Motor neuron (in vitro differentiated cells): ENCODE measurements around the gene LINC00305. TPM values are rescaled to one million over a fixed set of nuclear protein-coding genes. Genes with fewer than 3 reads are reported as not detected.

Experiments
- ATAC-seq, 8 experiments: fragments of 200-7000 bp; cut with Tn5 transposase; replicated peaks in 6 of 8; 2 replicates each; pipeline ENCODE4 v1.8.0; 2021; ENCODE audit warnings: mild to moderate bottlenecking in 8 of 8, moderate library complexity in 8 of 8
- H3K27ac ChIP-seq, 2 donors: fragments of 250-450 bp; sonication (Bioruptor Pico); 2 replicates each; pipeline ENCODE4 v1.9.0; 2021; ENCODE audit warnings: antibody characterized with exemption in 2 of 2, mild to moderate bottlenecking in 2 of 2, moderate library complexity in 1 of 2
- H3K4me1 ChIP-seq, 2 donors: fragments of 250-450 bp; sonication (Bioruptor Pico); replicated peaks in 1 of 2; 2 replicates each; pipeline ENCODE4 v1.6.1; 2021; ENCODE audit warnings: antibody characterized with exemption in 2 of 2, mild to moderate bottlenecking in 2 of 2, moderate library complexity in 1 of 2
- H3K4me3 ChIP-seq, 5 donors: fragments of 250-450 bp; sonication (Bioruptor Pico); 2 replicates each; pipeline ENCODE4 v1.9.0; 2021; ENCODE audit warnings: antibody characterized with exemption in 5 of 5, mild to moderate bottlenecking in 5 of 5, moderate library complexity in 4 of 5
- WGBS, 10 experiments: fragments of 450-650 bp; shearing (Covaris generic); methylation state at CpG; one replicate each; pipeline ENCODE4 v1.0.0; 2022; 5-methylcytosine and 5-hydroxymethylcytosine counted together
- in situ Hi-C, 9 experiments: fragments of 400-800 bp; cut with MboI; loops; one replicate each; pipeline ENCODE4 v1.15.0; 2021; ENCODE audit warnings: low sequenced_read_pairs in 9 of 9, low pct_unique_long_range_greater_than_20kb in 2 of 9; ENCODE audit not compliant: unreplicated experiment in 9 of 9
- total RNA-seq, 8 experiments: library from RNA; unstranded; fragments of 300-600 nt; gene quantifications; 2 replicates each; pipeline versions ENCODE4 v1.2.3 to v1.2.4, GENCODE V29; 2022

Gene LINC00305
- total RNA-seq, 8 experiments from 2014 or later: not detected

DNA sequence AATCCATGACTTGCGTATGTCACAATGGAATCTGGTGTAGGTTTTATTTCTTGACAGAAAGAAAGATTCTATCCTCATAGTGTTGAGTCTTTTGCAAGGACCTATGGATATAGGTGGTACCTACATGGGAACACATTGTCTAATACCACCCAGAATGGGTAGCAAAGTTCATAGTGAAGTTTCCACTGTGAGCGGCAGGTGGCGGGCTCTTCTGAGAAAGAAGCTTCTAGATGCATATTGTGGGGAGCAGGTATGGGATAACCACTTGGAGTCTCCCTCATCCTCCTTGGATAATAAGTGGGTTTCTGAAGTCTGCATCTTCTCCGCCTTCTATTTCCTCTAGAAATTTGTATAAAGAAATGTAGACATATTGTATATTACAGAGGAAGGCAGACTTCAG lies 44.9 kb downstream of the LINC00305 start:
- peak in 1 of 8 experiments; percentile 47 for ATAC-seq

GRCh38 chr18:64100116-64100922 lies 48.6 kb downstream of the LINC00305 start:
- in situ Hi-C loops: no loop called here
- Histone ChIP-seq H3K4me3 (no peak overlapping the region), H3K4me1 (no peaks in the 10 kb centered on the region), H3K27ac (no peak overlapping the region)
- 2 to 93% (median 54%) methylated on average over 2 to 6 of the region's 6 CpGs; no CpG with 5 or more reads in 1 of the 10 experiments for WGBS, 10 experiments
- no peak for ATAC-seq

More for the DNA sequence above, 44.9 kb downstream of the LINC00305 start:
- in situ Hi-C loops: no loop called here
- H3K4me1 ChIP-seq: no peaks in the 10 kb centered on the region
- H3K27ac ChIP-seq: no peak overlapping the region
- 67 to 100% (median 98%) methylated on average over 1 to 4 of the region's 4 CpGs; no CpG with 5 or more reads in 2 of the 10 experiments for WGBS, 10 experiments
- no peak overlapping the region for H3K4me3 ChIP-seq

GRCh38 chr18:64099244-64099643 lies 49.6 kb downstream of the LINC00305 start:
- ATAC-seq: no peak
- H3K4me3 ChIP-seq: no peak overlapping the region
- in situ Hi-C loops: no loop called here
- 0 to 100% (median 72%) methylated on average over 1 to 3 of the region's 3 CpGs; no CpG with 5 or more reads in 2 of the 10 experiments for WGBS, 10 experiments
- H3K27ac ChIP-seq: no peak overlapping the region
- no peaks in the 10 kb centered on the region for H3K4me1 ChIP-seq

DNA sequence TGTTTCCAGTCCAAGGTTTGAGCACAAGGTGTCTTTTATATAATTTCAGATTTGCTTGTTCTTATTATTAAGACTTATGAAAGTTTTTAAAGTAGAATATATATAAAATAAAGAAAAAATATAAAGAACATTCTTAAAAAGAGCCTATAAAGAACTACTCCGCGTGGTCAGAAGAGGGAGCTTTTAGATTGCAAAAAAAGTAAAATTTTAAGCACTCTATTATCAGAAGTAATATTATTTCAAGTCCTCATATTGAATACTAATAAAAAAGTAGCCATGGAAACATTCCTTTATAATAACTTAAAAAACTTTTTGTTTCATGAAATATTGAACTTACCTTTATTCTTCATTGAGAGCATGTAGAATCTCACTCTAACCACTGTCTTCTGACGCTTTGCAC lies 51.4 kb downstream of the LINC00305 start:
- H3K27ac ChIP-seq: no peak overlapping the region
- 24 to 85% (median 55%) methylated on average over 2 to 3 of the region's 3 CpGs for WGBS, 10 experiments
- in situ Hi-C loops: no loop called here
- no peak for ATAC-seq
- H3K4me1 ChIP-seq: no peaks in the 10 kb centered on the region
- no peak overlapping the region for H3K4me3 ChIP-seq

GRCh38 chr18:64095056-64095455 lies 53.8 kb downstream of the LINC00305 start:
- no peak overlapping the region for H3K27ac ChIP-seq
- no peak overlapping the region for H3K4me3 ChIP-seq
- WGBS, 10 experiments: 11 to 100% (median 78%) methylated on average over 1 of the region's 1 CpG; no CpG with 5 or more reads in 1 of the 10 experiments
- no peaks in the 10 kb centered on the region for H3K4me1 ChIP-seq
- no peak for ATAC-seq
- in situ Hi-C loops: no loop called here

DNA sequence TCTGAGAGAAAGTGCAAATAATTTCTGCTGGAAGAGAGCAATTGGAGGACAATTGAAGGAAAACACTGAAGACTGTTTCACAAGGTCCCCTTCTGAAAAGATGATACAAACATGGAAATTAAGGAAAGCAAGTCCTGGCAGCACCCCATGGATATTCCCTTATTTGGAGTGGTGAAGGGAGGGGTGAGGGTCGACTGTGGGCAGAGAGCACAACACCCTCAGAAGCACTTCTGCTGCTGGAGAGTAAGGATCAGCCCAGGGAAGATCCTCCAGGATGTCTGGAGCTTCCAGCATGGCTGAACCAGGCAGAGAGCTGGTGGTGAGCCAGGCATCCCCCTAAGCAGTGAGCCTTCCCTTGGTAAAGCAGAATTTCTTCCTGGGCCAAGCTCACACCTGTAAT lies 54.7 kb downstream of the LINC00305 start:
- no peak for ATAC-seq
- Histone ChIP-seq H3K27ac (no peak overlapping the region), H3K4me1 (no peaks in the 10 kb centered on the region), H3K4me3 (no peak overlapping the region)
- 0 to 22% (median 0%) methylated on average over 1 of the region's 1 CpG; no CpG with 5 or more reads in 6 of the 10 experiments for WGBS, 10 experiments
- in situ Hi-C loops: no loop called here

GRCh38 chr18:64091526-64091925 lies 57.4 kb downstream of the LINC00305 start:
- ATAC-seq: no peak
- no peak overlapping the region for H3K27ac ChIP-seq
- no peaks in the 10 kb centered on the region for H3K4me1 ChIP-seq
- H3K4me3 ChIP-seq: no peak overlapping the region
- in situ Hi-C loops: no loop called here

- in situ Hi-C loops: no loop called here
- no peak for ATAC-seq
- H3K27ac ChIP-seq: no peak overlapping the region
- no peak overlapping the region for H3K4me3 ChIP-seq
- WGBS, 10 experiments: 0 to 100% (median 68%) methylated on average over 1 to 2 of the region's 2 CpGs; no CpG with 5 or more reads in 2 of the 10 experiments
- no peaks in the 10 kb centered on the region for H3K4me1 ChIP-seq
Measured at GRCh38 chr18:64090876-64091275, 58.0 kb downstream of the LINC00305 start.

DNA sequence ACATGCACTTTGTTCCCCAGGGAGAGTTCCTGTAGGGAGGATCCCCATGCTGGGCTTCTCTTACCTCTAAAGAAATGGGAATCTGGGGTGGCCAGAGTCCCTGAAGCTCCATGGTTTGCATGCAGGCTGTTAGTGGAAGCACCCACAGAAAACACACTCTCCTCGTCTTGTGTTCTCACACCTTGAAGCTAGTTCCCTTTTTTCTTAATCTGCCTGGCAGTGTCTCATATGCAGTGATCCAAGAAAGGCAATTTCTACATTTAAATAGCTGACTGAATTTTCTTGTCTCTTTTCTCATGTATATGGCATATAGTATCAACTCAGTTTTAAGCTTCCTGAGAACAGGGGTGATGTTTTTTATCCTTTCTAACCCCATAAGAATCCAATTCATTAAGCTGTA lies 65.0 kb downstream of the LINC00305 start:
- H3K4me3 ChIP-seq: no peak overlapping the region
- no peak overlapping the region for H3K27ac ChIP-seq
- in situ Hi-C loops: no loop called here
- H3K4me1 ChIP-seq: no peaks in the 10 kb centered on the region
- 0 to 100% (median 64%) methylated on average over 1 of the region's 1 CpG; no CpG with 5 or more reads in 4 of the 10 experiments for WGBS, 10 experiments
- no peak for ATAC-seq

GRCh38 chr18:64082513-64082912 lies 66.4 kb downstream of the LINC00305 start:
- in situ Hi-C loops: no loop called here
- no peak for ATAC-seq
- Histone ChIP-seq H3K4me3 (no peak overlapping the region), H3K27ac (no peak overlapping the region), H3K4me1 (no peaks in the 10 kb centered on the region)

GRCh38 chr18:64082054-64082453 lies 66.8 kb downstream of the LINC00305 start:
- no peak overlapping the region for H3K27ac ChIP-seq
- H3K4me1 ChIP-seq: no peaks in the 10 kb centered on the region
- no peak overlapping the region for H3K4me3 ChIP-seq
- no peak for ATAC-seq
- in situ Hi-C loops: no loop called here
- WGBS, 10 experiments: 0 to 100% (median 40%) methylated on average over 1 of the region's 1 CpG; no CpG with 5 or more reads in 5 of the 10 experiments

GRCh38 chr18:64073971-64074370 lies 74.9 kb downstream of the LINC00305 start:
- no peak overlapping the region for H3K27ac ChIP-seq
- 4 to 100% (median 92%) methylated on average over 1 to 3 of the region's 4 CpGs; no CpG with 5 or more reads in 1 of the 10 experiments for WGBS, 10 experiments
- no peak for ATAC-seq
- in situ Hi-C loops: no loop called here
- no peak overlapping the region for H3K4me3 ChIP-seq
- no peaks in the 10 kb centered on the region for H3K4me1 ChIP-seq

- Histone ChIP-seq H3K4me3 (no peak overlapping the region), H3K27ac (no peak overlapping the region), H3K4me1 (no peaks in the 10 kb centered on the region)
- ATAC-seq: no peak
- WGBS, 10 experiments: 0 to 68% (median 11%) methylated on average over 1 to 3 of the region's 3 CpGs; no CpG with 5 or more reads in 1 of the 10 experiments
- in situ Hi-C loops: no loop called here
Measured at GRCh38 chr18:64055019-64055418, 93.9 kb downstream of the LINC00305 start.

- in situ Hi-C loops: no loop called here
- ATAC-seq: no peak
- no peaks in the 10 kb centered on the region for H3K4me1 ChIP-seq
- WGBS, 10 experiments: 0 to 100% (median 75%) methylated on average over 1 of the region's 1 CpG; no CpG with 5 or more reads in 4 of the 10 experiments
- no peak overlapping the region for H3K27ac ChIP-seq
- no peak overlapping the region for H3K4me3 ChIP-seq
Measured at GRCh38 chr18:64053246-64053645, 95.6 kb downstream of the LINC00305 start.
